ENCODE data around the gene ATP8A2. TPM values are rescaled to one million over a fixed set of nuclear protein-coding genes. Genes with fewer than 3 reads are reported as not detected.

ATP8A2 gene
- total RNA-seq, 1 experiment from 2014 or later, result not detected

- Histone ChIP-seq H3K36me3 (ENCODE audit: control insufficient read depth, insufficient read depth, low read length) (no peaks in the 10 kb centered on the region), H3K27me3 (ENCODE audit: control insufficient read depth, insufficient read depth, low read length) (no peaks in the 10 kb centered on the region), H3K4me1 (ENCODE audit: control insufficient read depth, insufficient read depth, low read length) (no peaks in the 10 kb centered on the region), H3K9me3 (ENCODE audit: control insufficient read depth, insufficient read depth, low read depth, low read length) (no peaks in the 10 kb centered on the region), H3K4me3 (ENCODE audit: low read depth in 2 of 2, low read length in 2 of 2) (no peak overlapping the region), H3K27ac (ENCODE audit: low read length) (no peak overlapping the region)
- DNase-seq (ENCODE audit: low read depth, low spot score) (no peak), ATAC-seq (no peak)
- BruUV-seq (replicated peaks), result no TSS peak
- TF ChIP-seq SIN3A (IDR thresholded peaks at IDR 0.05; ENCODE audit: borderline replicate concordance, insufficient read depth, low read depth, low read length), result no peak
- intact Hi-C loops (cut with micrococcal nuclease; ENCODE audit: unreplicated experiment), result no loop called here
- CTCF ChIA-PET, result no interaction called here
- in situ Hi-C loops (cut with HindIII; ENCODE audit: low pct_unique_long_range_greater_than_20kb, low sequenced_read_pairs), result no loop called here
- POLR2A ChIA-PET, result no interaction called here
These were observed 568.4 kb downstream of the ATP8A2 start for GRCh38 chr13:25939961-25940687.

- Histone ChIP-seq H3K4me3 (ENCODE audit: low read depth in 2 of 2, low read length in 2 of 2) (no peak overlapping the region), H3K4me1 (ENCODE audit: control insufficient read depth, insufficient read depth, low read length) (no peaks in the 10 kb centered on the region), H3K27ac (ENCODE audit: low read length) (no peak overlapping the region), H3K9me3 (ENCODE audit: control insufficient read depth, insufficient read depth, low read depth, low read length) (no peaks in the 10 kb centered on the region), H3K27me3 (ENCODE audit: control insufficient read depth, insufficient read depth, low read length) (no peaks in the 10 kb centered on the region), H3K36me3 (ENCODE audit: control insufficient read depth, insufficient read depth, low read length) (no peaks in the 10 kb centered on the region)
- no peak for DNase-seq (ENCODE audit: low read depth, low spot score)
- TF ChIP-seq REST (IDR thresholded peaks at IDR 0.05; ENCODE audit: insufficient read depth in 1 of 2, low read depth in 2 of 2, low read length in 1 of 2) (no peak), SIN3A (IDR thresholded peaks at IDR 0.05; ENCODE audit: borderline replicate concordance, insufficient read depth, low read depth, low read length) (no peak), POLR2AphosphoS5 (IDR thresholded peaks at IDR 0.05; ENCODE audit: low read depth, low read length) (no peak), TCF7L2 (IDR thresholded peaks at IDR 0.05; ENCODE audit: low read depth, low read length) (no peak), CTCF (IDR thresholded peaks at IDR 0.05) (no peak)
- intact Hi-C loops (cut with micrococcal nuclease; ENCODE audit: unreplicated experiment), result no loop called here
- in situ Hi-C loops (cut with HindIII; ENCODE audit: low pct_unique_long_range_greater_than_20kb, low sequenced_read_pairs), result no loop called here
- ChIA-PET CTCF (no interaction called here), POLR2A (no interaction called here)
- no peak for ATAC-seq
- BruUV-seq (replicated peaks), result no TSS peak
These were observed 571.3 kb downstream of the ATP8A2 start for GRCh38 chr13:25943081-25943480.

- no TSS peak for BruUV-seq (replicated peaks)
- ChIA-PET POLR2A (no interaction called here), CTCF (no interaction called here)
- intact Hi-C loops (cut with micrococcal nuclease; ENCODE audit: unreplicated experiment) (no loop called here), in situ Hi-C loops (cut with HindIII; ENCODE audit: low pct_unique_long_range_greater_than_20kb, low sequenced_read_pairs) (no loop called here)
- Histone ChIP-seq H3K9me3 (ENCODE audit: control insufficient read depth, insufficient read depth, low read depth, low read length) (no peaks in the 10 kb centered on the region), H3K36me3 (ENCODE audit: control insufficient read depth, insufficient read depth, low read length) (no peaks in the 10 kb centered on the region), H3K27me3 (ENCODE audit: control insufficient read depth, insufficient read depth, low read length) (no peaks in the 10 kb centered on the region), H3K27ac (ENCODE audit: low read length) (no peak overlapping the region), H3K4me1 (ENCODE audit: control insufficient read depth, insufficient read depth, low read length) (no peaks in the 10 kb centered on the region), H3K4me3 (ENCODE audit: low read depth in 2 of 2, low read length in 2 of 2) (no peak overlapping the region)
- ATAC-seq (no peak), DNase-seq (ENCODE audit: low read depth, low spot score) (no peak)
- TF ChIP-seq SIN3A (IDR thresholded peaks at IDR 0.05; ENCODE audit: borderline replicate concordance, insufficient read depth, low read depth, low read length) (no peak), REST (IDR thresholded peaks at IDR 0.05; ENCODE audit: insufficient read depth in 1 of 2, low read depth in 2 of 2, low read length in 1 of 2) (no peak), TCF7L2 (IDR thresholded peaks at IDR 0.05; ENCODE audit: low read depth, low read length) (no peak), CTCF (IDR thresholded peaks at IDR 0.05) (no peak), POLR2AphosphoS5 (IDR thresholded peaks at IDR 0.05; ENCODE audit: low read depth, low read length) (no peak)
These were observed 571.9 kb downstream of the ATP8A2 start for GRCh38 chr13:25943658-25944057.

All from Panc1 (cell line).